Endothelial cell of umbilical vein (primary cell): ENCODE measurements around the gene FECH. TPM values are rescaled to one million over a fixed set of nuclear protein-coding genes. Genes with fewer than 3 reads are reported as not detected.

ENCODE experiments used
- BruUV-seq: library from RNA; stranded (reverse); fragments of 400-500 nt; replicated peaks from 2 replicates; lab custom pipeline; 2021; lab: Mats Ljungman, UMichigan
- CTCF ChIA-PET: fragments of 300-600, 350-600 bp; sonication (Branson Sonifier 250); formaldehyde crosslinking; loops from one replicate; lab custom pipeline; 2021; ENCODE audit warnings: antibody characterized with exemption, inconsistent platforms; lab: Charles Lee
- POLR2A ChIA-PET: fragments of 300-600, 350-600 bp; sonication (Branson Sonifier 250); formaldehyde crosslinking; loops from one replicate; lab custom pipeline; 2021; ENCODE audit warnings: antibody characterized with exemption, inconsistent platforms; lab: Charles Lee
- DNase-seq: peaks from one replicate; pipeline ENCODE4 v3.0.0-alpha.2; 2011; ENCODE audit warnings: low read depth, low spot score
- FAIRE-seq: peaks from 2 replicates; lab custom pipeline; 2011; peaks lifted over from hg19 to GRCh38; lab: Jason Lieb, UNC
- H2AFZ ChIP-seq: 2 replicates; pipeline ENCODE4 v1.6.0; 2012; ENCODE audit warnings: low read depth, low read length, control low read depth, inconsistent platforms
- H3K27ac ChIP-seq: 2 replicates; pipeline ENCODE4 v1.5.1; 2011; ENCODE audit warnings: low read depth, mild to moderate bottlenecking, control low read depth, low read length, moderate library complexity; ENCODE audit not compliant: insufficient read depth
- H3K27me3 ChIP-seq, 2 experiments: 2 replicates each; pipeline versions ENCODE4 v1.6.0 to v1.6.1; 2011; ENCODE audit warnings: low read length in 2 of 2, mixed read lengths in 1 of 2; ENCODE audit not compliant: control insufficient read depth in 2 of 2, insufficient read depth in 2 of 2
- H3K36me3 ChIP-seq, 2 experiments: 2 replicates in 1 of 2; 3 replicates in 1 of 2; pipeline ENCODE4 v1.5.1; 2011; ENCODE audit warnings: low read length in 2 of 2, mild to moderate bottlenecking in 1 of 2, moderate library complexity in 1 of 2; ENCODE audit not compliant: control insufficient read depth in 2 of 2, insufficient read depth in 2 of 2; ENCODE audit errors: extremely low read depth in 1 of 2
- H3K4me1 ChIP-seq: 3 replicates; pipeline ENCODE4 v1.5.1; 2011; ENCODE audit warnings: mild to moderate bottlenecking, low read length; ENCODE audit not compliant: control insufficient read depth, insufficient read depth; ENCODE audit errors: extremely low read depth
- H3K4me2 ChIP-seq: 2 replicates; pipeline ENCODE4 v1.6.1; 2011; ENCODE audit warnings: low read length, control low read depth, mixed read lengths; ENCODE audit not compliant: insufficient read depth
- H3K4me3 ChIP-seq, 3 experiments: fragments of 200-600 bp in 1 of 3; sonication (generic), shearing (Covaris generic) in 1 of 3; replicated peaks in 1 of 3; 2 replicates each; pipeline ENCODE4 v1.5.1; 2011 to 2016; ENCODE audit warnings: control low read depth in 3 of 3, low read length in 3 of 3, mild to moderate bottlenecking in 2 of 3, inconsistent platforms in 1 of 3, low read depth in 1 of 3, moderate library complexity in 1 of 3; ENCODE audit not compliant: insufficient read depth in 1 of 3
- H3K79me2 ChIP-seq: 2 replicates; pipeline ENCODE4 v1.6.0; 2012; ENCODE audit warnings: low read length, inconsistent platforms; ENCODE audit not compliant: control insufficient read depth, insufficient read depth
- H3K9ac ChIP-seq: replicated peaks from 2 replicates; pipeline ENCODE3; 2011; ENCODE audit warnings: low read length, control low read depth; ENCODE audit not compliant: insufficient read depth; ENCODE audit errors: extremely low read depth
- H3K9me1 ChIP-seq: replicated peaks from 3 replicates; pipeline ENCODE4 v1.6.0; 2011; ENCODE audit warnings: mild to moderate bottlenecking, low read length; ENCODE audit not compliant: control insufficient read depth, insufficient read depth; ENCODE audit errors: extremely low read depth
- H3K9me3 ChIP-seq: replicated peaks from 2 replicates; pipeline ENCODE4 v1.5.1; 2012; ENCODE audit warnings: low read length, inconsistent platforms; ENCODE audit not compliant: control insufficient read depth, insufficient read depth
- H4K20me1 ChIP-seq: replicated peaks from 2 replicates; pipeline ENCODE3; 2011; ENCODE audit warnings: mild to moderate bottlenecking, low read length; ENCODE audit not compliant: control insufficient read depth, insufficient read depth; ENCODE audit errors: extremely low read depth
- EZH2 ChIP-seq: IDR thresholded peaks from 2 replicates; pipeline ENCODE4 v1.6.1; 2012; ENCODE audit warnings: borderline replicate concordance, low read depth, mild to moderate bottlenecking, moderate library complexity, low read length, inconsistent platforms; ENCODE audit not compliant: severe bottlenecking
- FOS ChIP-seq: IDR thresholded peaks from 2 replicates; pipeline ENCODE4 v1.6.1; 2011; ENCODE audit warnings: mild to moderate bottlenecking, low read length, moderate library complexity, borderline replicate concordance; ENCODE audit not compliant: insufficient read depth
- GATA2 ChIP-seq: IDR thresholded peaks from 2 replicates; pipeline ENCODE4 v1.7.0; 2011; ENCODE audit warnings: low read depth, mild to moderate bottlenecking, moderate library complexity, mixed read lengths, low read length; ENCODE audit not compliant: insufficient read length, insufficient read depth
- JUN ChIP-seq: IDR thresholded peaks from 2 replicates; pipeline ENCODE4 v1.6.1; 2011; ENCODE audit warnings: borderline replicate concordance, low read depth; ENCODE audit not compliant: insufficient read length, insufficient read depth
- MYC ChIP-seq: IDR thresholded peaks from one replicate; pipeline ENCODE4 v1.6.1; 2011; ENCODE audit warnings: mild to moderate bottlenecking, low read depth, low read length
- POLR2A ChIP-seq: IDR thresholded peaks from 2 replicates; pipeline ENCODE4 v1.6.1; 2012; ENCODE audit warnings: low read depth, mild to moderate bottlenecking, control low read depth, low read length
- POLR2AphosphoS5 ChIP-seq: IDR thresholded peaks from 2 replicates; pipeline ENCODE4 v1.6.1; 2012; ENCODE audit warnings: low read depth, mild to moderate bottlenecking, control low read depth, low read length, moderate library complexity; ENCODE audit not compliant: insufficient read depth
- dilution Hi-C: fragments of 300-500 bp; cut with MboI; formaldehyde crosslinking; loops from one replicate; pipeline ENCODE4 v1.15.0; 2019; ENCODE audit warnings: low sequenced_read_pairs; ENCODE audit not compliant: extremely low pct_ligation_motif_present
- intact Hi-C: fragments of 100-400 bp; cut with micrococcal nuclease; formaldehyde crosslinking; loops from one replicate; pipeline ENCODE4 v1.10.0; 2022
- polyA plus RNA-seq, 4 experiments: library from polyadenylated mRNA; depleted of rRNA in 3 of 4; stranded (reverse) in 3 of 4; unstranded in 1 of 4; fragments of >200 nt; gene quantifications; 2 replicates each; pipeline versions ENCODE4 v1.2.1 to v1.2.3, GENCODE V29; 2011 to 2012; ENCODE audit warnings: missing spikeins in 1 of 4
- total RNA-seq: library from RNA; stranded (reverse); gene quantifications from 2 replicates; pipeline ENCODE4 v1.2.3, GENCODE V29; 2021
- TF ChIP-seq, protein P1 (sequence below), 2 donors: IDR thresholded peaks; 1 replicate in 1 of 2; 2 replicates in 1 of 2; pipeline ENCODE4 v1.5.1; 2011; ENCODE audit warnings: low read length in 2 of 2, mild to moderate bottlenecking in 2 of 2, moderate library complexity in 2 of 2, control low read depth in 1 of 2, inconsistent platforms in 1 of 2, low read depth in 1 of 2; ENCODE audit not compliant: insufficient read depth in 1 of 2; ENCODE audit errors: extremely low read depth in 1 of 2
- TF ChIP-seq, protein P2 (sequence below): IDR thresholded peaks from 2 replicates; pipeline ENCODE4 v1.6.1; 2011; ENCODE audit not compliant: insufficient read depth, insufficient read length

FECH gene
- total and polyA plus RNA-seq, 2 donors (not counting 3 experiments of a cell fraction or from before 2014, with no cell fraction given): 25.3 to 27.9 TPM

DNA sequence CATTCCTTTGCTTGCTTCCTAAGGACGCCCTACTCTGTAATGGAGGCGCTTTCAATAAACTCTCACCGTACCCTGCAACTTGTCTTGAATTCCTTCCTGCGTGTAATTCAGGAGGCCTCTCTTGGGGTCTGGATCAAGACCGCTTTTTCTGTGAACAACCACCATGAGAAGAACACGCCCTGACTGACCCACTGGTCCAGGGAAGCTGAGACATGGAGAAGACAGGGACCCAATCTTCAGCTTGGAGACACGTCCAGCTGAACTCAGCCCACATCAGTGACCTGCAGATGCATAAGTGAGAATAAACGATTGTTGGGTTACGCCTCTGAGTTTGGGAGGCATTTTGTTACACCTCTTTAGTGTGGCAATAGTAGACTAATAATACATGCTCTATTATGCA is 42.9 kb upstream of the FECH start:
- no peak for DNase-seq
- Histone ChIP-seq H2AFZ (peak overlapping the region; percentile 95), H4K20me1 (no peaks in the 10 kb centered on the region), H3K27ac (peak overlapping the region; percentile 63), H3K4me3 (no peak overlapping the region), H3K9me1 (no peaks in the 10 kb centered on the region), H3K9me3 (no peaks in the 10 kb centered on the region), H3K9ac (no peak overlapping the region), H3K36me3 (no peaks in the 10 kb centered on the region), H3K4me1 (peaks cover 27% of the 10 kb centered on the region), H3K4me2 (peak overlapping the region; percentile 66), H3K27me3 (no peaks in the 10 kb centered on the region), H3K79me2 (no peaks in the 10 kb centered on the region)
- intact Hi-C loops: no loop called here
- dilution Hi-C loops: no loop called here
- CTCF ChIA-PET: interaction anchor here (0.8 to 2.3 kb wide), 3 partner anchors 7 to 492 kb away, joined by 4 to 8 read pairs (median 8); partner anchors contain the start of gene NARS1
- no peak for TF ChIP-seq POLR2A
- TF ChIP-seq GATA2: no peak
- TF ChIP-seq, protein P1, sequence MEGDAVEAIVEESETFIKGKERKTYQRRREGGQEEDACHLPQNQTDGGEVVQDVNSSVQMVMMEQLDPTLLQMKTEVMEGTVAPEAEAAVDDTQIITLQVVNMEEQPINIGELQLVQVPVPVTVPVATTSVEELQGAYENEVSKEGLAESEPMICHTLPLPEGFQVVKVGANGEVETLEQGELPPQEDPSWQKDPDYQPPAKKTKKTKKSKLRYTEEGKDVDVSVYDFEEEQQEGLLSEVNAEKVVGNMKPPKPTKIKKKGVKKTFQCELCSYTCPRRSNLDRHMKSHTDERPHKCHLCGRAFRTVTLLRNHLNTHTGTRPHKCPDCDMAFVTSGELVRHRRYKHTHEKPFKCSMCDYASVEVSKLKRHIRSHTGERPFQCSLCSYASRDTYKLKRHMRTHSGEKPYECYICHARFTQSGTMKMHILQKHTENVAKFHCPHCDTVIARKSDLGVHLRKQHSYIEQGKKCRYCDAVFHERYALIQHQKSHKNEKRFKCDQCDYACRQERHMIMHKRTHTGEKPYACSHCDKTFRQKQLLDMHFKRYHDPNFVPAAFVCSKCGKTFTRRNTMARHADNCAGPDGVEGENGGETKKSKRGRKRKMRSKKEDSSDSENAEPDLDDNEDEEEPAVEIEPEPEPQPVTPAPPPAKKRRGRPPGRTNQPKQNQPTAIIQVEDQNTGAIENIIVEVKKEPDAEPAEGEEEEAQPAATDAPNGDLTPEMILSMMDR (IDR thresholded peaks at IDR 0.05; ENCODE audit: extremely low read depth in 1 of 2, insufficient read depth in 1 of 2, low read depth in 1 of 2, low read length in 2 of 2): no peak
- no peak for TF ChIP-seq EZH2
- TF ChIP-seq JUN: no peak
- TF ChIP-seq, protein P2, sequence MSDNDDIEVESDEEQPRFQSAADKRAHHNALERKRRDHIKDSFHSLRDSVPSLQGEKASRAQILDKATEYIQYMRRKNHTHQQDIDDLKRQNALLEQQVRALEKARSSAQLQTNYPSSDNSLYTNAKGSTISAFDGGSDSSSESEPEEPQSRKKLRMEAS: no peak
- no peak for TF ChIP-seq POLR2AphosphoS5
- TF ChIP-seq FOS: no peak
- TF ChIP-seq MYC: no peak
- POLR2A ChIA-PET: no interaction called here
- no TSS peak for BruUV-seq
- no peak for FAIRE-seq
